GM13977 (cell line): Measurements from ENCODE around the gene CILP2.

ENCODE experiments used
- DNase-seq: peaks from one replicate; pipeline ENCODE4 v3.0.0; 2012; ENCODE audit warnings: low spot score
- in situ Hi-C: fragments of 300-500 bp; cut with MboI; formaldehyde crosslinking; loops from one replicate; pipeline ENCODE4 v1.12.0; 2022; ENCODE audit warnings: low sequenced_read_pairs, low pct_unique_long_range_greater_than_20kb, mixed read lengths, inconsistent platforms; ENCODE audit not compliant: unreplicated experiment
- TF ChIP-seq, protein P1 (sequence below): IDR thresholded peaks from 2 replicates; pipeline ENCODE4 v1.5.1; 2012; ENCODE audit warnings: mild to moderate bottlenecking, control low read depth; ENCODE audit not compliant: insufficient read depth; ENCODE audit errors: extremely low read depth, missing control alignments

Gene CILP2

DNA sequence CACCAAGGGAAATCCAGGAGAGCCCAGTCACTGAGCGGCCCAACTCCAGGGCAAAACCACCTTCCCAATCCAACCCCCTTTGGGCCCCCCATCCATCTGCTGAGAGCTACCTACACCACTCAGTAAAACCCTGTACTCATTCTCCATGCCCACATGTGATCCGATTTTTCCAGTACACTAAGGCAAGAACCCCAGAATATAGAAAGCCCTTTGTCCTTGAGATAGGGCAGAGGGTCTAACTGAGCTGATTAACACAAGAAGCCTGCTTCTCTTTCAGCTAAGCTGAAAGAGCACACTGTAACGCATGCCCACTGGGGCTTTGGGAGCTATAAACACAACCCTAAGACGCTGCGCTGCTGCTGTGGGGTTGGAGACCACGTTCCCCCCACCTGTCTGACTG is 44.4 kb downstream of the CILP2 start:
- no peak for DNase-seq
- TF ChIP-seq, protein P1, sequence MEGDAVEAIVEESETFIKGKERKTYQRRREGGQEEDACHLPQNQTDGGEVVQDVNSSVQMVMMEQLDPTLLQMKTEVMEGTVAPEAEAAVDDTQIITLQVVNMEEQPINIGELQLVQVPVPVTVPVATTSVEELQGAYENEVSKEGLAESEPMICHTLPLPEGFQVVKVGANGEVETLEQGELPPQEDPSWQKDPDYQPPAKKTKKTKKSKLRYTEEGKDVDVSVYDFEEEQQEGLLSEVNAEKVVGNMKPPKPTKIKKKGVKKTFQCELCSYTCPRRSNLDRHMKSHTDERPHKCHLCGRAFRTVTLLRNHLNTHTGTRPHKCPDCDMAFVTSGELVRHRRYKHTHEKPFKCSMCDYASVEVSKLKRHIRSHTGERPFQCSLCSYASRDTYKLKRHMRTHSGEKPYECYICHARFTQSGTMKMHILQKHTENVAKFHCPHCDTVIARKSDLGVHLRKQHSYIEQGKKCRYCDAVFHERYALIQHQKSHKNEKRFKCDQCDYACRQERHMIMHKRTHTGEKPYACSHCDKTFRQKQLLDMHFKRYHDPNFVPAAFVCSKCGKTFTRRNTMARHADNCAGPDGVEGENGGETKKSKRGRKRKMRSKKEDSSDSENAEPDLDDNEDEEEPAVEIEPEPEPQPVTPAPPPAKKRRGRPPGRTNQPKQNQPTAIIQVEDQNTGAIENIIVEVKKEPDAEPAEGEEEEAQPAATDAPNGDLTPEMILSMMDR, result no peak
- in situ Hi-C loops, result no loop called here

DNA sequence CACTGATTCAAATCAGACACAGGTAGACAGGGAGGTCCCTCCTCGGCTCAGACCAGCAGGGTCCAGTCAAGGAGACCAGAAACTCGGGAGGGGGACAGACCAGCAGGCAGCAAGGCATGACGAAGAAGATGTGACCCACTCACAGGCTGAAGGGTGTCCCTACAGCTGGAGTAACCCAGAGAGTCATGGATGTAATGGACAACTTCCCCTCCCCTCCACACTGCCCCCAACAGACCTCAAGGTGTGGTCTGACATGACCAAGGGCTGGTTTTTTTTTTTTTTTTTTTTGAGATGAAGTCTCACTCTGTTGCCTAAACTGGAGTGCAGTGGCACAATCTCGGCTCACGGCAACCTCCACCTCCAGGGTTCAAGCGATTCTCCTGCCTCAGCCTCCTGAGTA is 46.3 kb downstream of the CILP2 start:
- no peak for DNase-seq
- in situ Hi-C loops, result no loop called here
- TF ChIP-seq, protein P1, result no peak

DNA sequence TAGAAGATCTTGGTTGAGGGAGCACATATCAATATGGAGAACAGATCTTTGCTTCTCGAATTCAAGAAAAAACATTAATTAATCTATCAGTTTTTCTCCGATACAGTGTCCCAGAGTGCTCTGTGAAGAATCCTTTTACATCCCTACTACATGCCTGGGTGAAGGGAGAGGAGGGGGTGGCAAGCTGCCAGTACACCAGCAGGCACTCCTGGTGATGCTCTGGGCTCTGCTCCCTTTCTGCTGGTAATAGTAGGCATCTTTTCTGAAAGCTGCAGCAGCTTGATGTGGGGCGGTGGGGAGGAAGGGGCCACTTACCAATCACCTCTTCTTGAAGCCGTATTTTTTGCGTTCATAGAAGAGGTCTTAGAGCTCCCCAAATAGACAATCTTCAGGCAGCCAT is 49.7 kb downstream of the CILP2 start:
- TF ChIP-seq, protein P1, result no peak
- DNase-seq, result no peak
- in situ Hi-C loops, result no loop called here

DNA sequence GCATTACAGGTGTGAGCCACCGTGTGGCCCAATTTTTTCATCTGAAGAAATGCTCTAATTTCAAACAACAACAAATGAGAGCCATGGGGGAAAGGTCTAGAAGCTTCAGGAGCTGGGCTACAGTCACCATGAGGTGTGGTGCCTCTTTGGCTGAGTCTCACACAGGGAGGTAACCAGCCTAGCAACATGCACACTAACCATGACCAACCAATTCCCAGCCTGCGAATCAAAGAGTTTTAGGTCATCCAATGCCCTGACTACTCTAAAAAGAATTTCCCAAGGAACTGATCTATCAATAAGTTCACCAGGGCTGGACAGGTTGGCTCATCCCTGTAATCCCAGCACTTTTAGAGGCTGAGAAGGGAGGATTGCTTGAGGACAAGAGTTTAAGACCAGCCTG is 50.5 kb downstream of the CILP2 start:
- in situ Hi-C loops, result no loop called here
- TF ChIP-seq, protein P1, result no peak
- DNase-seq, result no peak

DNA sequence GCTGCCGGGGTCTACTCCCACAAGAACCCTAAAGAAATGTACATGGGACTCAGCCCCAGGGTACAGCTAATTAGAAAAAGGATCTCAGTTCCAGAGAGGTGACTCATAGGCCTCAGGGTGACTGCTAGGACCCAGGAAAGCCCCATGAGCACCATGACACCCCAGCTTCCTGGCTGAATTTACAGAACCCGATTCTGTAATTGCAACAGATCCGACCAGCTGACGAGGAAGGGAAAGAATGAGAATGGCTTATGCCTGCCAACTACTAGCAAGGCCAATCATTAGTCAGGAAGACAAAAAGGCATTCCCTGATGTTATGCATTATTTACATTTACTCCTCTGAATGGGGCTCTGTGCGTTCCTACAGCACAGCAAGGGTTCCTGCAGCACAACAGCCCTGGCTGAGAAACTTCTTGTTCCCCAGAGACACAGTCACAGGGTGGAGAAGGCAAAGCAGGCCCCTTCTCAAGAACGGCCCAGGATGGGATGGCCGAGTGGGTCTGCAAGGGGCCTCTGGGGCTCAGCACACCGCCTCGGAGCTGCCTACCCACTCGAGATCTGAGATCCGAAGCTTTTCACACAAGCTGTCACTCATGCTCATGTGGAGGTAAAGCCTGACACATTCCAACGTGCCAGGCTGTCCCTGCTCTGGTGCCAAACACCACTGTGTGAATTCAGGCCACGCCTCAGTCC is 53.2 kb downstream of the CILP2 start:
- DNase-seq, result peak; percentile 78
- TF ChIP-seq, protein P1, result no peak
- in situ Hi-C loops, result no loop called here

DNA sequence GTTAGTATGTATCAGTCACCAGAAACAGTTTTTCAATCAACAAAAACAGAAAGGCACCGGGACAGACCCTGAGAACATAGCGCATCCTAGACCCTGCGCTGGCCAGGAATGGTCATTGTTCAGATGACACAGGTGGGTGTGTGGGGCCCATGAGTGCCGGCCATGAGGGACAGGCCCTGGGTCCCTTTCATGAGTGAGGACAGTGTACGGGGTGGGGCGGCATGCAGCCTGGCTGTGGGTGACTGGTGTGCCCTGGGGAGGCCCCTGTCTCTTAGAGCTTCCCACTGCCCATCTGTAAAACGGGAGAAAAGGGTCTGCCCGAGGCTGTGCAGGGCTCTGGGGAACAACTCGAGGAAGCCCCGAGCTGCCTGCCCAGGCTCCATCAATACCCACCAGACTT is 54.6 kb downstream of the CILP2 start:
- DNase-seq, result no peak
- TF ChIP-seq, protein P1, result no peak
- in situ Hi-C loops, result no loop called here
